CD4-positive, alpha-beta T cell treated with Interleukin-4 for 1 hour (primary cell): ENCODE results near the gene BSN.

Source experiments
- DNase-seq, 2 donors: peaks; one replicate each; pipeline ENCODE4 v3.0.0-alpha.2; 2020 to 2022

BSN gene

DNA sequence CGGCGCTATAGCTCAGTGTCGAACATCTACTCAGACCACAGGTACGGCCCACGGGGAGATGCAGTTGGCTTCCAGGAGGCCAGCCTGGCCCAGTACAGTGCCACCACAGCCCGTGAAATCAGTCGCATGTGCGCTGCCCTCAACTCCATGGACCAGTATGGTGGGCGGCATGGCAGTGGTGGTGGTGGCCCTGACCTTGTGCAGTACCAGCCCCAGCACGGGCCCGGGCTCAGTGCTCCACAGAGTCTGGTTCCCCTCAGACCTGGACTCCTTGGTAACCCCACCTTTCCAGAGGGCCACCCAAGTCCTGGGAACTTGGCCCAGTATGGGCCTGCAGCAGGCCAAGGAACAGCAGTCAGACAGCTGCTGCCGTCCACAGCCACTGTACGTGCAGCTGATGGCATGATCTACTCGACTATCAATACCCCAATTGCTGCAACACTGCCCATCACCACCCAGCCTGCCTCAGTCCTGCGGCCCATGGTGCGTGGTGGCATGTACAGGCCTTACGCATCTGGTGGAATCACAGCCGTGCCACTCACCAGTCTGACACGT, 101.5 kb downstream of the BSN start:
- no peak for DNase-seq

DNA sequence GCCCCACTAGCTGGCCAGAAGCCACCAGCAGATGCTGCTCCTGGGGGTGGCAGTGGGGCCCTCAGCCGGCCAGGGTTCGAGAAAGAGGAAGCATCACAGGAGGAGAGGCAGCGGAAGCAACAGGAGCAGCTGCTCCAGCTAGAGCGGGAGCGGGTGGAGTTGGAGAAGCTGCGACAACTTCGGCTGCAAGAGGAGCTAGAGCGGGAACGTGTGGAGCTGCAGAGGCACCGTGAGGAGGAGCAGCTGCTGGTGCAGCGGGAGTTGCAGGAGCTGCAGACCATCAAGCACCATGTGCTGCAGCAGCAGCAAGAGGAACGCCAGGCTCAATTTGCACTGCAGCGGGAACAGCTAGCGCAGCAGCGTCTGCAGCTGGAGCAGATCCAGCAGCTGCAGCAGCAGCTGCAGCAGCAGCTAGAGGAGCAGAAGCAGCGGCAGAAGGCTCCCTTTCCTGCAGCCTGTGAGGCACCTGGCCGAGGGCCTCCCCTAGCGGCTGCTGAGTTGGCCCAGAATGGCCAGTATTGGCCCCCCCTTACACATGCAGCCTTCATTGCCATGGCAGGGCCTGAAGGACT, 102.3 kb downstream of the BSN start:
- DNase-seq = no peak

DNA sequence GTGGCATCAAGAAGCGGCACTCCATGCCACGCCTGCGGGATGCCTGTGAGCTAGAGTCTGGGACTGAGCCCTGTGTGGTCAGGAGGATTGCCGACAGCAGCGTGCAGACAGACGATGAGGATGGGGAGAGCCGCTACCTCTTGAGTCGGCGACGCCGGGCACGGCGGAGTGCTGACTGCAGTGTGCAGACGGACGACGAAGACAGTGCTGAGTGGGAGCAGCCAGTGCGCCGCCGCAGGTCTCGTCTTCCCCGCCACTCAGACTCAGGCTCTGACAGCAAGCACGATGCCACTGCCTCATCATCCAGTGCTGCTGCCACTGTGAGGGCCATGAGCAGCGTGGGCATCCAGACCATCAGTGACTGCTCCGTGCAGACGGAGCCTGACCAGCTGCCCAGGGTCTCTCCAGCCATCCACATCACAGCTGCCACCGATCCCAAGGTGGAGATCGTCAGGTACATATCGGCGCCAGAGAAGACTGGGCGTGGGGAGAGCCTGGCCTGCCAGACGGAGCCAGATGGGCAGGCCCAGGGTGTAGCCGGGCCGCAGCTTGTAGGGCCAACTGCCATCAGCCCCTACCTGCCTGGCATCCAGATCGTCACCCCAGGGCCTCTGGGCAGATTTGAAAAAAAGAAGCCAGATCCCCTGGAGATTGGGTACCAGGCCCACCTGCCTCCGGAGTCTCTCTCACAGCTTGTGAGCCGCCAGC, 103.1 kb downstream of the BSN start:
- DNase-seq = no peak

DNA sequence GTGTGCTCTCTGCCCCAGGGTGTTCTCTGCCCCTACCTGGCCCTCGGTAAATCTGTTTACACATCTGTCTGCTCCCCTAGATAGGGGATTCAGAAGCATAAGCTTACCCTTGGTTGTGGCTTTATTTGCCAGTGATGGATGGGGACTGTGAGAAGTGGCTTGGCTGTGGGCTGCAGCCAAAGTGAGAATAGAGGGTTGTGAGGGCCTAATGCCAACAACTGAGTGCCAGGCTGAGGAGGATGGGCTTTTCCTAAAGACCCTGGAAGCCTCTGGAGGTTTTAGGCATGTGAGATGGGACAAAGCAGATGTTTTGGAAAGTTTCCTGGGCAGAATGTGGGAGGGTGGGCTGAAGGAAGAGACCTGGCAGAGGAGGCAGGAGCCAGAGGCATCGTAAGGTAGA, 104.4 kb downstream of the BSN start:
- no peak for DNase-seq

DNA sequence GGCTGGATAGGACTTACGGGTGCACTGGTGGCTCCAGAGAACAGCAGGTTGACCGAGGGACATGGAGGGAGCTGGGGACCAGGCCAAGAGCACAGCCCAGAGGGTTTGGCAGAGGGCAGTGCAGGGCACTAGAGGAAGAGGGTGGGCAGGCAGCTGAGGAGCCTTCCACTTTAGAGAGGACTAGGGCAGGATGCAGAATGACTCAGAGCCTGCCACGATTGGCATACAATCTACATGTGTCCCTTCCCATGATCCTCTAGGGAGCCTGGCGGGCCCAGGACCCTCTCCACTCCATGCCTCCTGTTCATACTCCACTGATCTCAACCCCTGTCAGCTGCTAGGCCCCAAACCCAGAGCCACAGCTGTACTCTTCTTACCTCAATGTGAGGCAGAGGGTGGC, 105.5 kb downstream of the BSN start:
- no peak for DNase-seq

DNA sequence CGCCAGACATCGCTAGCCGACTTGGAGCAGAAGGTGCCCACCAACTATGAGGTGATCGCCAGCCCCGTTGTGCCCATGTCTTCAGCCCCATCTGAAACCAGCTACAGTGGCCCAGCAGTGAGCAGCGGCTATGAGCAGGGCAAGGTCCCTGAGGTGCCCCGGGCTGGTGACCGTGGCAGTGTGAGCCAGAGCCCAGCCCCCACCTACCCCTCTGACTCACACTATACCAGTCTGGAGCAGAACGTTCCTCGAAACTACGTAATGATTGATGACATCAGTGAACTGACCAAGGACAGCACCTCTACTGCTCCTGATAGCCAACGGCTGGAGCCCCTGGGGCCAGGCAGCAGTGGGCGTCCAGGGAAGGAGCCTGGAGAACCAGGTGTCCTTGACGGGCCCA, 107.0 kb downstream of the BSN start:
- DNase-seq = no peak

DNA sequence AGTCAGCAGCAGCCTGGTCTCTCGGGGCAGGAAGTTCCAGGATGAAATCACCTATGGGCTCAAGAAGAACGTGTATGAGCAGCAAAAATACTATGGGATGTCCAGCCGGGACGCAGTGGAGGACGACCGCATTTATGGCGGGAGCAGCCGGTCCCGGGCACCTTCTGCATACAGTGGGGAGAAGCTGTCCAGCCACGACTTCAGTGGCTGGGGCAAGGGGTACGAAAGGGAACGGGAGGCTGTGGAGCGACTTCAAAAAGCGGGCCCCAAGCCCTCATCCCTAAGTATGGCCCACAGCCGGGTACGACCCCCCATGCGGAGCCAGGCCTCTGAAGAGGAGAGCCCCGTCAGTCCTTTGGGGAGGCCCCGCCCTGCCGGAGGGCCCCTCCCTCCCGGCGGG, 107.7 kb downstream of the BSN start:
- DNase-seq = no peak

DNA sequence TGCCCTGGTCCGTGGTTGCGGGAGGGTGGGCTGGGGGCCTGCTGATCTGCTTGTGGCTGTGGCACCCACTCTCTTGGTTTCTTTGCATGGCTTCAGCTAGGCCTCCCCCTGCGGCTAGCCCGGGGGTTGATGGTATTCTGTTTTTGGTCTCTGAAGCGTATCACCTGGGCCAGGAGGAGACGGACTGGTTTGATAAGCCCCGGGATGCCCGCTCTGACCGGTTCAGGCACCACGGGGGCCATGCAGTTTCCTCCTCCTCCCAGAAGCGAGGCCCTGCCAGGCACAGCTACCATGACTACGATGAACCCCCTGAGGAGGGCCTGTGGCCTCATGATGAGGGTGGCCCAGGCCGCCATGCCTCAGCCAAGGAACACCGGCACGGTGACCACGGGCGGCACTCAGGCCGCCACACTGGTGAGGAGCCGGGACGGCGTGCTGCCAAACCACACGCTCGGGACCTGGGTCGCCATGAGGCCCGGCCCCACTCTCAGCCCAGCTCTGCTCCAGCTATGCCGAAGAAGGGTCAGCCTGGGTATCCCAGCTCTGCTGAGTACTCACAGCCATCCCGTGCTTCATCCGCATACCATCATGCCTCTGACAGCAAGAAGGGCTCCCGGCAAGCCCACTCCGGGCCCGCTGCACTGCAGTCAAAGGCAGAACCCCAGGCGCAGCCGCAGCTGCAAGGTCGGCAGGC, 108.6 kb downstream of the BSN start:
- no peak for DNase-seq

DNA sequence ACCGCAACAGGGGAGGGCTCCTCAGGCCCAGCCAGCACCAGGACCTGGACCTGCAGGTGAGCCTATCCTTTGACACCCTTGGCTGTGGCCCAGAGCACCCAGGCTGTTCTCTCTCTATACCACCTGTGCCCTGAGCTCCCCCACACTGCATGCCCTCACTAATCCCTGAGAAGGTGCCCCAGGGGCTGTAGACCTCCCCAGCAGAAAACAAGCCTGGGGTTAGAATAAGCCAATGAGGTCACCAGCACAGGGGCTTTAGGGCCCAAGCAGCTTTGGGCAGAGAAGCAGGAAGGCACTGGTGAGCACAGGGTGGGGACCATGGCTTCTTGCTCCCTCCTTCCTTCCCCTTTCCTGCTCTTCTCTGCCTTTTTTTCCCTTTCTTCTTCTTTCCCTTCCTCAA, 109.6 kb downstream of the BSN start:
- no peak for DNase-seq

DNA sequence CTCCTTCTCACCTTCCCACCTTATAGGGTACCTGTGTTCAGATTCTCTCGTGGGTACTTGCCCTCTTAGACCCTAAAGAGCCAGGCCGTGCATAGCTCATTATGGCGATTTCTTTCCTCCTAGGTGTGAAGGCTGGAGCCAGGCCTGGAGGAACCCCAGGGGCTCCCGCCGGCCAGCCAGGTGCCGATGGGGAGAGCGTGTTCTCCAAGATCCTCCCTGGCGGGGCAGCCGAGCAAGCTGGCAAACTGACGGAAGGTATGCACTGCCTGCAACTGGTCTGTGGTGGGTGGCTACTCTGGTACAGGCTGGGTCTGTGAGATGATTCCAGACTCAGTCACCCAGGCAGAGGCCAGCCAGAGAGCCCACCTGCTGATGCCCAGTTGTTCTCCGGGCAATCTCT, 110.0 kb downstream of the BSN start:
- no peak for DNase-seq

DNA sequence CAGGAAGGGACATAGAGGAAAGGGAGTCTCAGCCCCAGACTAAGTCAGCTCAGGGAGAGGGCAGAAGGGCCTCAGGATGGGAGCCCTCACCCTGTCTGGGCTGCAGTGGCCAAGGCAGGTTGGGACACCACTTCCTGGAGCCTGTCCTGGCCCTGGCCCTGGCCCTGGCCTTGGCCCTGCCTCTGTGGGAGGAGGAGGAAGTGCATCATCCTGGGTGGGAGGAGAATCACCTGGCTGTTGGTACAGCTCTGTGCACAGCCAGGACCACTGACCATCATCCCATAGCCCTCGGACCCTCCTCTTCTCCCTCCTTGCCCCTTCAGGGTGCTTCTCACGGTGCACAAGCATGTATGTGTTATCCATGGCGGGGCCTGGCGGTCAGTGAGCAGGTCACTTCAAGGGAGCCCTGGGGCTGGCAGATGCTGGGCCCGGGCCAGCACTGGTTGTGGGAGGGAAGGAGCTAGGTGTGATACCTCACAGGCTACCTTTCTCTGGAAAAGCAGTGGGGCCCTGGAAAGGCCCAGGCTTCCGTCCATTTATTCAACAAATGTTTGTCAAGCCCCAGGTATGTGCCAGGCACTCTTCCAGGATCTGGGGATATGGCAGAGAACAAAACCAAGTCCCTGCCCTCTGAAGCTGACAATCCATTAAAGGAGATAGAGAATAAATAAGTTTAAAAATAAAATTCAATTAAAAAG, 111.7 kb downstream of the BSN start:
- no peak for DNase-seq

DNA sequence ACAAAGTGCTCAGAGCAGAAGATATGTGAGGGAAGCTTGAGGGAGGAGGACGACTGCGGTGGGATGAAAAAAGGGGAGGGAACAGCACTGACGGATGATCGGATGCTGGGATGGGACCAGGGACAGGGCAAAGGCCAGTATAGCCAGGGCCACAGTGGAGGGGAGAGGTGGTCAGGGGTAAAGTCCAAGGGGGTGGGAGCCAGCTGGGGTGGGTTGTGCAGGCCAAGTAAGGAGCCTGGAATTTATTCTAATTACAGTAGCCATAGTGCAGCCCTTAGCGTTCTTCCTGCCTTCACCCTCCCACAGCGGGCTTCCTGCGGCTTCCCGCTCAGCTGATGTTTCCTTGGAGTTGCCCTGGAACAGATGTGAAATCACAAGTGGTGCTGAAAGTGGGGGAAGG, 112.3 kb downstream of the BSN start:
- DNase-seq = no peak

DNA sequence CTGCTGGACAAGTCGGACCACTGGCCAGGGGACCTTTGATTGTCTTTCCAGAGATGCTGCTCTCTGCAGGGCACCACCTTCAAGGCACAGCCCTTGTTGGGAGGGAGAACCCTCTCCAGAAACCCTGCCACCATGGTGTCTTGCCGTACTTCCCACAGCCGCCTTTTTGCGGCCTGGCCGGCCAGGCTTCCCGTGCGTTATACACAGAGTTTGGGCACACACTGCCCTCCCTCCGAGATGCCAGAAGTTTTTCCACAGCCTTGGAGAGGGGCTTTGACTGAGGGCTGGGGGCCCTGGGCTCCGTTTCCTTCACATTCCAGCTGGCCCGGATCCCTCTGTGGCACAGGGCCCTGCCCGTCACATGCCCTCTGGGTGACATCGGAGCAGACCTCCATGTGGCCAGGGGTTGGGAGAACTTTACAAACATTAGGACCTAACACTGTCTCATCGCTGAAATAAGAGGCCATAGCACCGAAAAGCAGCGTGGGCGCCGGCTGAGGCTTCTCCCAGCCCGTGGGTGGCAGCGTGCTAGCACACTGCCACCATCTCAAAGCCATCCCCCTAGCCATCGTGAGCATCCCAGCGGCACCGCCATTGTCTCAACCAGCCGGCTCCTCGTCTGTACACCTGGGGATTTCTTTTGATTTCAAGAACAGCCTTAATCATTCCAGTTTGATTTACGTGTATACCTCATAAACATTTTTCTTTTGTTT, 113.6 kb downstream of the BSN start:
- no peak for DNase-seq

DNA sequence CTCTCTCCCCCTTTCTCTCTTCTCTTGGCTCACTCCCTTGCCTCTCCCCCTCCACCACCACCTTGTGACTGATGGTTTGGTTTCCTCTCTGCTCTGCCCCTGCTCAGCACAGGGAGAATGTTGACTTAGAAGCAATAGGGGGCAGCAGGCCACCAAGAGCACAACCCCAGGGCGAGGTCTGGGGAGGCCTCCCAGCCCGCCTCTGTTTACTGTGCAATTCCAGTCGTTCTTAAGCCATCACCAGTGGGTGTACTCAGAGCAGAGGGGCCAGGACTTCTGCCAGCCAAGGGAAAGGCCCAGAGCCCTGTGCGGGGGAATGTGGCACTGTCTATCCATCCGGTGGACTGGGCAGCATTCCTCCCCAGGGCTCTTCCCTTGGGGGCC, 114.1 kb downstream of the BSN start:
- no peak for DNase-seq

DNA sequence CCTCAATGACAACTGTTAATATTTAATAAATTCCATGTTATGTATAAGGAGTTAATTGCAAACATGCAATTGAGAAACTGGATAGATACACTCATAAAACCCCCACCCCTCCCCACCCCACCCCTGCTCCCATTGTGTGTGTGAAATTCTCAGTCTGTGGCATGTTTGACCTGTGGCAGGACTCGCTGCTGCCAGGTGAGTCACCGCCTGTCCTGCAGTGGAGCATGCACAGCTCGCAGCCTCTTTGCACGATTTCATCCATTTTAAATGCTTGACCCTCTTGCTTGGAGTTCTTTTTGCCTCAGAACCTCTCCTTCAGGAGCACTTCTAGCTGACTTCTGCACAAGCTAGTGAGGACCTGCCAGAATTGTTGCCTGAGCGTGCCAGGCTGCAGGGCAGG, 114.6 kb downstream of the BSN start:
- no peak for DNase-seq

DNA sequence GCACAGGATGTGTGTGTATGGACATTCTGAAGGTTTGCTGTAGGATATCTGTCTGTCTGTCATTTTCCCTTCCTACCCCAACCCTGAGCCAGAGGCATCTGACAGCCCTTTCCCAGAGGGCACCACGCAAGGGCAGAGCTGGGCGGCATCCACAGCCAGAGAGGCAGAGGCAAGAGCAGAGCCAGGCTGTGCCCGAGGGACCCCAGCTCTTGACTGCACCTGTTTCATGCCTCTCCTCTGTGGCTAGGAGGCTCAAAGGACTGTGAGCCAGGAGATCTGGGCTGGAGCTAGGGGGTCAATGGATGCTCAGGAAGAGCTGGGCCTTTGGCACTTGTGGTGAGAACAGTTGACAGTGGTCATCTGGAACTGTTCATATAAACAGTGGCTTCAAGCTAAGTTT, 115.1 kb downstream of the BSN start:
- no peak for DNase-seq

DNA sequence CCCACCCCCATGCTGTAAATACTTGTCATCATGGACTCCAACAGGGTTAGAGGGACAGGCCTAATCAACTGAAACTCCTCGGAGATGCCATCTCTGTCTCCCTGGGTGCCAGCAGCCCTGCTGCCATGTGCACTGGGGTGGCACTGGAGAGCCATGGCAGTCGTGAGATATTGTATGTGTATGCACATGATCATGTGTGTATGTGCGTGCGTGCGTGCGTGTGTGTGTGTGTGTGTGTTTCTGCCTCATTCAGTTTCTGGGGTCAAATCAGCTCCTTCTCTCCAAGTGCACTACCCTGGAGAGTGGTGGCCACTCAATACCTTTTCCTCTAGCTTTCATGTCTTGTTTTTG, 116.6 kb downstream of the BSN start:
- DNase-seq = no peak

DNA sequence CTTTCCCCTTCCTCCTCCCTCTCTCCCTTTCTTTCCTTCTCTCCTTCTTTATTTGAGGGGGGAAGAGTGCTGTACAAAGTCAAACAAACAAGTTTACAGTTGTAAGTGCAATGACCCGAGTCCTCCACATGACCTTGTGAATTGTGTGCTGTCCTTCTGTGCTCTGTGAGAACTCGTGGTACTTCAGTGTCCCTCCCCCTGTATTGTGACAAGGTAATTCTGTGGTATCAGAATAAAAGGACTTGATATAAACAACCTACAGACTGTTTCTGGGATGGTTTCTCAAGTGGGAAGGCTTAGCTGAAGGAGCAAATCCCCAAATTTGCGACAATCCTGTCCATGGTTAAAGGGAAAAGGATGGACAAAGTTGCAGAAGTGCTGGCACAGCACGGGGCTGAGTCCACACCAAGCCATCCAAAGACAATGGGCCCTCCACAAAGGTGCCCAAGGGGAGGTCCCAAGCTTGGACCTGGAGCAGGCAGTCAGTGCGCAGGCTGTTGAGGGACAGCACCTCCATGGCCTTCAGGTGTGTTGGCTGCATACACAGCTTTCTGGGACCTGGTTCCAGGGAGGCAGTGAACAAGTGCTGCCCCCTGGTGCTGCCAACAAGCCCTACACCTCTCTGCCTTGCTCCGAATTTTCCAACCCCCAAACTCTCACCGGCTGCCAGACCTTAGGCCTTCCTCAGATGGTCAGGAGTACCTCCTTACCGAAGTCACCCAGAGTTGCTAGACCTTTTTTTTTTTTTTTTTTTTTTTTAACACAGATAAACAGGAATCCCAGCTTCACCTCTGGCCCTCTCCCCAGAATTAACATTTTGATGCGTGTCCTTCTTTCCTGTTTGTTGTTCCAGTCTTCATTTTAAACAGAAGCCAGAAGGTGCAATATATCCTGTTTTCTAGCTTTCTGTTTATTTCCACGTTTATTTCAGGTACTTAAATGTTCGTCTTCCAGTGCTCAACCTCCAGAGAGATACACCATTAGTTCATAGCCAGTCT, 117.3 kb downstream of the BSN start:
- peak; percentile 67 to 80 for DNase-seq

DNA sequence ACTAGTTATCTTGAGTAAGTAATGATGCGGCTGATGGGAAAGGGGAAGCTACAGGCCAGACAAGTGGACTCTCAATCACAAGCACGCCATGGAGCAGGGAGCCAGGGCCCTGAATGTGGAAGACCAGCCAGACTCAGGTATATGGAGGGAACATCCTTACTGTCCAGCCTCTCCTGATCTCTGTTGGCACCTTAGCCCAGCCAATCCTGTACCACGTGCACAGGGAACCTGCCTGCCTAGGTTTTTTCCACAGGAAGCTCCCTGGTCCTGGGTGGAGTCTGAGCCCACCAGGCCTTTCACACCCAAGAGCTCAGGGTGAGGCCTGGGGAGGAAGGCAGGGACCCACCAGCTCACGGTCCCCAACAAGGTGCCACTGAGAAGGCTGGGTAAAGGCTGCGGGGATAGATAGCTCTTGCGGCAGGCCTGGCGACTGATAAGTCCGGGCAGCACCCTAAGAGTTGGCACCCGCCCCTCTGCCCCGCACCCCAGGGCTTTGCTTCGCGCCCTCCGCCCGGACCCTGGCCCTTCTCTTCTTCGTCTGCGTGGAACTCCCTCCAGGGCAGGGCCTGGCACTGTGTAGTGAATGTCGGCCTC, 118.9 kb downstream of the BSN start:
- DNase-seq = no peak

DNA sequence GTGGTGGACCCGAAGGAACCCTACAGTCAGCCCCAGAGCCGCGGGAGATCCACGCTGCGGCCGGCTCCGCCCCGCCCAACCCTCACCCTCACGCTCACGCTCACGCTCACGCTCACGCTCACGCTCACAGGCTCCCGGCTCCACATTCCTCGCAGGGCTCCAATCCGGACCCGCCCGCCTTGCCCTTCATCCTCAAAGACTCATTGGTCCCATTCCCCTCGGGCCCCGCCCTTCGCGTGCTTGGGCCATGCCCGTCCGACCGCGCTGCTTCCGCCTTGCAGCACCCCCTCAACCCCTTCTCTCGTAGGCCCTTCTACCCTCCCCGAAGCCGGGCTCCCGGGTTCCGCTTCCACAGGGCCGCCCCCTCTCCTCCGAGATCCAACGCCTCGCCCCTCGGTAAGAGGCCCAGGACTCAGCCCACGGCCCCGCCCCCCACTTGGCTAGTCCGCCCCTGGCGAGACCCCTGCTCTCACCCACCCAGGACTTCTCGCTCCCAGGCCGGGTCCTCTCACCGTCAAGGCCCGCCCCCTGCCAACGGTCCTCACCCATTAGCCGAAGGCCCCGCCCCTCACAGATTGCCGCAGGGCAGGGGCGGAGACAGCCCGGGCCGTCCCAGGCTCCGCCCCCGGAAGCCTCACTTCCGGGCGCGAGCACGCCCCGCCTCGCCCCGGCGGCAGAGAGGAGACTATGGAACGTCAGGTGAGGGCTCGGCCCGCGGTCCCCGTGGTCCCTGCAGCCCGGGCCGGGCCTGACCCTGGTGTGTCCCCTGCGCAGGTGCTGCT, 119.6 kb downstream of the BSN start, which contains the start of gene APEH:
Gene APEH, plus strand, starts transcription at position 637 of the 782 bp plus-strand sequence. Its CDS starts 51 bp downstream, at position 688.
- DNase-seq = peak; percentile 97
